DND-41 (cell line): Measurements from ENCODE around the gene HAPLN3.

Experiments
- ATAC-seq: fragments of 200-7000 bp; cut with Tn5 transposase; 3 replicates; pipeline ENCODE4 v1.9.1; 2021; ENCODE audit warnings: low read depth; ENCODE audit not compliant: insufficient read depth
- DNase-seq: peaks from one replicate; pipeline ENCODE4 v3.0.0-alpha.2; 2020
- H2AFZ ChIP-seq: 2 replicates; pipeline ENCODE4 v1.6.0; 2012; ENCODE audit warnings: low read depth, low read length
- H3K27ac ChIP-seq: 2 replicates; pipeline ENCODE4 v1.5.1; 2012; ENCODE audit warnings: low read length, inconsistent platforms
- H3K27me3 ChIP-seq: fragments of 200-600 bp; sonication (generic); 2 replicates; pipeline ENCODE4 v1.6.0; 2012; ENCODE audit warnings: low read length, mild to moderate bottlenecking, inconsistent platforms; ENCODE audit not compliant: insufficient read depth, poor library complexity
- H3K36me3 ChIP-seq: 2 replicates; pipeline ENCODE4 v1.5.1; 2012; ENCODE audit warnings: low read length, inconsistent platforms; ENCODE audit not compliant: insufficient read depth
- H3K4me1 ChIP-seq: 2 replicates; pipeline ENCODE4 v1.5.1; 2012; ENCODE audit warnings: mild to moderate bottlenecking, low read length; ENCODE audit not compliant: insufficient read depth
- H3K4me2 ChIP-seq: 2 replicates; pipeline ENCODE4 v1.6.0; 2012; ENCODE audit warnings: mild to moderate bottlenecking, moderate library complexity, low read length, inconsistent platforms; ENCODE audit not compliant: insufficient read depth
- H3K4me3 ChIP-seq, 2 experiments: fragments of 200-600 bp in 1 of 2; shearing (Covaris generic) in 1 of 2; 2 replicates each; pipeline ENCODE4 v1.5.1; 2012 to 2016; ENCODE audit warnings: inconsistent platforms in 2 of 2, low read length in 2 of 2, mild to moderate bottlenecking in 2 of 2, low read depth in 1 of 2, moderate library complexity in 1 of 2
- H3K79me2 ChIP-seq: 2 replicates; pipeline ENCODE4 v1.6.0; 2012; ENCODE audit warnings: low read length, inconsistent platforms; ENCODE audit not compliant: insufficient read depth
- H3K9ac ChIP-seq: 2 replicates; pipeline ENCODE4 v1.6.0; 2012; ENCODE audit warnings: low read depth, mild to moderate bottlenecking, inconsistent platforms, low read length, moderate library complexity
- H3K9me3 ChIP-seq: 2 replicates; pipeline ENCODE4 v1.5.1; 2012; ENCODE audit warnings: low read length, moderate library complexity, mild to moderate bottlenecking, inconsistent platforms; ENCODE audit not compliant: insufficient read depth, severe bottlenecking
- H4K20me1 ChIP-seq: 2 replicates; pipeline ENCODE4 v1.6.0; 2012; ENCODE audit warnings: low read length; ENCODE audit not compliant: insufficient read depth
- CTCF ChIP-seq: IDR thresholded peaks from 2 replicates; pipeline ENCODE4 v1.5.1; 2012; ENCODE audit warnings: borderline replicate concordance, low read length, moderate library complexity, mild to moderate bottlenecking; ENCODE audit not compliant: poor library complexity, severe bottlenecking; ENCODE audit errors: extremely low read depth
- EZH2 ChIP-seq: IDR thresholded peaks from 3 replicates; pipeline ENCODE4 v1.6.1; 2012; ENCODE audit warnings: borderline replicate concordance, low read depth, mild to moderate bottlenecking, moderate library complexity, low read length, inconsistent platforms; ENCODE audit not compliant: severe bottlenecking

Gene HAPLN3

GRCh38 chr15:88866295-88866881 is 29.0 kb downstream of the HAPLN3 start:
- H3K9me3 ChIP-seq, result no peaks in the 10 kb centered on the region
- no peak overlapping the region for H3K27ac ChIP-seq
- no peaks in the 10 kb centered on the region for H3K36me3 ChIP-seq
- TF ChIP-seq EZH2 (no peak), CTCF (no peak)
- no peak overlapping the region for H3K4me2 ChIP-seq
- no peaks in the 10 kb centered on the region for H4K20me1 ChIP-seq
- no peak overlapping the region for H3K9ac ChIP-seq
- H2AFZ ChIP-seq, result no peak overlapping the region
- H3K4me3 ChIP-seq, result no peak overlapping the region
- DNase-seq (no peak), ATAC-seq (no peak)
- H3K79me2 ChIP-seq, result no peaks in the 10 kb centered on the region
- H3K4me1 ChIP-seq, result no peaks in the 10 kb centered on the region
- H3K27me3 ChIP-seq, result peaks cover 4% of the 10 kb centered on the region

GRCh38 chr15:88865498-88866099 is 29.7 kb downstream of the HAPLN3 start:
- no peaks in the 10 kb centered on the region for H3K4me1 ChIP-seq
- peaks cover 4% of the 10 kb centered on the region for H3K27me3 ChIP-seq
- H3K36me3 ChIP-seq, result no peaks in the 10 kb centered on the region
- H3K4me3 ChIP-seq, result no peak overlapping the region
- H3K9ac ChIP-seq, result no peak overlapping the region
- ATAC-seq (no peak), DNase-seq (no peak)
- H3K4me2 ChIP-seq, result no peak overlapping the region
- no peak overlapping the region for H3K27ac ChIP-seq
- no peaks in the 10 kb centered on the region for H4K20me1 ChIP-seq
- no peaks in the 10 kb centered on the region for H3K9me3 ChIP-seq
- H2AFZ ChIP-seq, result no peak overlapping the region
- no peak for TF ChIP-seq CTCF
- no peak for TF ChIP-seq EZH2
- no peaks in the 10 kb centered on the region for H3K79me2 ChIP-seq

- Histone ChIP-seq H3K9me3 (no peaks in the 10 kb centered on the region), H2AFZ (no peak overlapping the region), H3K4me3 (no peak overlapping the region), H4K20me1 (no peaks in the 10 kb centered on the region), H3K9ac (no peak overlapping the region), H3K79me2 (no peaks in the 10 kb centered on the region), H3K4me2 (no peak overlapping the region), H3K27me3 (peaks cover 1% of the 10 kb centered on the region), H3K36me3 (no peaks in the 10 kb centered on the region), H3K4me1 (no peaks in the 10 kb centered on the region), H3K27ac (no peak overlapping the region)
- no peak for ATAC-seq
- TF ChIP-seq CTCF (no peak), EZH2 (no peak)
- no peak for DNase-seq
These were observed 30.4 kb downstream of the HAPLN3 start for GRCh38 chr15:88864861-88865497.
